Mesothelial cell of epicardium (in vitro differentiated cells): ENCODE results near the gene ZNF316. TPM values are rescaled to one million over a fixed set of nuclear protein-coding genes. Genes with fewer than 3 reads are reported as not detected.
A peak's percentile ranks its signal among the peaks of the same experiment; 100 is the strongest.

Source experiments
- DNase-seq, 2 experiments: peaks; one replicate each; pipeline ENCODE4 v3.0.0; 2021; ENCODE audit warnings: low spot score in 2 of 2; ENCODE audit not compliant: unreplicated experiment in 2 of 2
- H3K27ac Mint-ChIP-seq: 2 replicates; pipeline ENCODE4 v1.8.0; 2021; ENCODE audit warnings: mixed read lengths
- H3K27me3 Mint-ChIP-seq: 2 replicates; pipeline ENCODE4 v1.8.0; 2021; ENCODE audit warnings: low read depth, mixed read lengths
- H3K36me3 Mint-ChIP-seq: 2 replicates; pipeline ENCODE4 v1.8.0; 2021; ENCODE audit warnings: mixed read lengths
- H3K4me1 Mint-ChIP-seq: 2 replicates; pipeline ENCODE4 v1.8.0; 2021; ENCODE audit warnings: mixed read lengths
- H3K4me3 Mint-ChIP-seq: 2 replicates; pipeline ENCODE4 v1.8.0; 2021; ENCODE audit warnings: mild to moderate bottlenecking, moderate library complexity, mixed read lengths
- H3K9me3 Mint-ChIP-seq: 2 replicates; pipeline ENCODE4 v1.8.0; 2021; ENCODE audit warnings: mixed read lengths
- total RNA-seq: library from RNA; stranded (reverse); gene quantifications from 3 replicates; pipeline ENCODE4 v1.2.1, GENCODE V29; 2021
- TF ChIP-seq, protein P1 (sequence below): fragments of 200-600 bp; sonication (generic); IDR thresholded peaks from one replicate; pipeline ENCODE4 v1.5.0; 2021; ENCODE audit warnings: antibody characterized with exemption; ENCODE audit not compliant: unreplicated experiment

The ZNF316 gene
- 55.9 to 58.5 TPM (median 57.9 TPM) in 3 replicates for total RNA-seq

DNA sequence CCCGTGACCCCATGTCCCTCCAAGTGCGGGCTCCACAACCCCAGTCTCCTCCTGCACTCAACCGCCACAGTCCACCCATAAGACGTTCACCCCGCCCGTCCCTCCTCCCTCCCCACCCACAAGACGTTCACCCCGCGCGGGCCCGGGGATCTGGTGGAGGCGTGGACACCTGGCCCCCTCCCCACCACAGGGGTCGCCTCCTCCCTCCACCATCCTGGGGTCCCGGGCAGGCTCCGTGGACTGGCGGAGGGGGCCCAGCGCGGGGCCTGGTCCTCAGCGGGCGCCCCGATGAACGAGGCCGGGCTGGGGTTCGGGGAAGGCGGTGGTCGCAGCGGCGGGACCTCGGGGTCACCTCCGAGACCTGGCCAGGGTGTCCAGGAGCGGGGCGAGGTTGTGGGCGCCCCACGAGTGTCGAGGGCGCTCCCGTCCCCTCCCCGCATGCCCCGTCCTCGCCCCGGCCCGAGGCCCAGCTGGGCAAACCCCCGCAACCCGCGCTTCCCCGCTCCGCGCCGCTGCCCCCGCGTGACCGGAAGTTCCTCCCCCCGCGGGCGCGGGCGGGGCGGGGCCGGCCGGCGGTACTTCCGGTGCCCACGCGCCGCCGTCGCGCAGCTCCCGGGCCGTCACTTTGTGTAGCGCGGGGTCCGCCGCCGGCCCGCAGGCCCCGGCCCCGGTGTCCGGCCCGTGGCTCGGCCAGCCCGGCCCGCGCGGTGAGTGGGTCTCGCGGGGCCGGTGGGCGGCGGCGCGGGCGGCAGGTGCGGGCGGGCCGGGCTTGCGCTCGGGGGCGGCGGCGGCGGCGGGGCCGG is at the start of gene ZNF316:
TSS of gene ZNF316 (plus strand) at position 578 of the 803 bp plus-strand sequence. CDS start 5,092 bp downstream, outside the sequence.
- TF ChIP-seq, protein P1, sequence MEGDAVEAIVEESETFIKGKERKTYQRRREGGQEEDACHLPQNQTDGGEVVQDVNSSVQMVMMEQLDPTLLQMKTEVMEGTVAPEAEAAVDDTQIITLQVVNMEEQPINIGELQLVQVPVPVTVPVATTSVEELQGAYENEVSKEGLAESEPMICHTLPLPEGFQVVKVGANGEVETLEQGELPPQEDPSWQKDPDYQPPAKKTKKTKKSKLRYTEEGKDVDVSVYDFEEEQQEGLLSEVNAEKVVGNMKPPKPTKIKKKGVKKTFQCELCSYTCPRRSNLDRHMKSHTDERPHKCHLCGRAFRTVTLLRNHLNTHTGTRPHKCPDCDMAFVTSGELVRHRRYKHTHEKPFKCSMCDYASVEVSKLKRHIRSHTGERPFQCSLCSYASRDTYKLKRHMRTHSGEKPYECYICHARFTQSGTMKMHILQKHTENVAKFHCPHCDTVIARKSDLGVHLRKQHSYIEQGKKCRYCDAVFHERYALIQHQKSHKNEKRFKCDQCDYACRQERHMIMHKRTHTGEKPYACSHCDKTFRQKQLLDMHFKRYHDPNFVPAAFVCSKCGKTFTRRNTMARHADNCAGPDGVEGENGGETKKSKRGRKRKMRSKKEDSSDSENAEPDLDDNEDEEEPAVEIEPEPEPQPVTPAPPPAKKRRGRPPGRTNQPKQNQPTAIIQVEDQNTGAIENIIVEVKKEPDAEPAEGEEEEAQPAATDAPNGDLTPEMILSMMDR = no peak
- Mint-ChIP-seq H3K4me1 (peaks cover 20% of the 10 kb centered on the region), H3K27ac (peak within 1 kb of the TSS; percentile 89), H3K36me3 (peaks cover 15% of the 10 kb centered on the region), H3K9me3 (no peaks in the 10 kb centered on the region), H3K27me3 (no peaks in the 10 kb centered on the region), H3K4me3 (peak within 1 kb of the TSS; percentile 80)
- peak in 1 of 2 experiments; percentile 61 for DNase-seq

DNA sequence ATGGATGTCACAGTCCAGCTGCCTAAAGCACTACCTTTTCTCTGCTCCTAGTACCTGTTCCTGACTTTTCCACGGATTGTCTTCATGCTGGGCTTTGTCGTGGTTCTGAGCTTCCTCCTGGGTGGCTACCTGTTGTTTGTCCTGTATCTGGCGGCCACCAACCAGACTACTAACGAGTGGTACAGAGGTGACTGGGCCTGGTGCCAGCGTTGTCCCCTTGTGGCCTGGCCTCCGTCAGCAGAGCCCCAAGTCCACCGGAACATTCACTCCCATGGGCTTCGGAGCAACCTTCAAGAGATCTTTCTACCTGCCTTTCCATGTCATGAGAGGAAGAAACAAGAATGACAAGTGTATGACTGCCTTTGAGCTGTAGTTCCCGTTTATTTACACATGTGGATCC is 48.6 kb upstream of the ZNF316 start:
- peaks cover 41% of the 10 kb centered on the region for H3K36me3 Mint-ChIP-seq
- H3K4me1 Mint-ChIP-seq = peaks cover 9% of the 10 kb centered on the region
- H3K27ac Mint-ChIP-seq = no peak overlapping the region
- H3K4me3 Mint-ChIP-seq = peak overlapping the region; percentile 71
- no peaks in the 10 kb centered on the region for H3K9me3 Mint-ChIP-seq
- DNase-seq = no peak
- TF ChIP-seq, protein P1 = no peak
- no peaks in the 10 kb centered on the region for H3K27me3 Mint-ChIP-seq

DNA sequence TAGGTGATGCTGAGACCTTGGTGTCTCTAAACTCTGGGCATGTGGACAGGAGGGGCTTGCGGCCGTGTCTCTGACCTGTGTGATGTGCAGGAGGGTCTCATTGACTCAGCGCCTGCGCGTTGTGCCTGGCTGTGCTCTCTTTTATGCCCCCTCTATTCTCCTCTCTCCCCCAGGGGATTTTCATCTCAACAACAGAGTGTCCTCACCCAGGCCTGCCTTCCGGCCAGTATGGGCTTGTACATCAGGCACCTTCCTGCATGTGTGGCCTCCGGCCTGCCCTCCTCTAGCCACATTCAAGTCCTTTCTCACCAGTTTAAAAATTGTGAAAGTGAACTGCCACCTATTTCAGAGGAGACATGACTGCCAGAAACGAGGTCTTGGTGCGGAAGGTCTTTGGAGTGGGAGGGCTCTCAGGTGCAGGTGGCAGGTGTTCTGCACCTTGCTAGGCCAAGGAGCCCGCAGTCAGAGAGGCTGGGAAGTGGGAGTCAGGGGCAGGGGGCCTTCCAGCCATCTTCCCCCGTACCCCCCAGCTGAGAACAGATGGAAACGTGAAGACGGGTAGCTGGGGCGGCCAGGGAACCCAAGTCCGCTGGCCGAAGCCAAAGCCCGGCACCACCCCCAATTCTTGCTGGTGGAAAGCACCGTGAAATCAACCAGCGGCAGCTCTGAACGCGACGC is 47.8 kb upstream of the ZNF316 start:
- Mint-ChIP-seq H3K27me3 (no peaks in the 10 kb centered on the region), H3K4me1 (peaks cover 9% of the 10 kb centered on the region), H3K36me3 (peaks cover 41% of the 10 kb centered on the region), H3K9me3 (no peaks in the 10 kb centered on the region), H3K4me3 (peak overlapping the region; percentile 71), H3K27ac (peak overlapping the region; percentile 71)
- DNase-seq = no peak
- TF ChIP-seq, protein P1 = no peak

DNA sequence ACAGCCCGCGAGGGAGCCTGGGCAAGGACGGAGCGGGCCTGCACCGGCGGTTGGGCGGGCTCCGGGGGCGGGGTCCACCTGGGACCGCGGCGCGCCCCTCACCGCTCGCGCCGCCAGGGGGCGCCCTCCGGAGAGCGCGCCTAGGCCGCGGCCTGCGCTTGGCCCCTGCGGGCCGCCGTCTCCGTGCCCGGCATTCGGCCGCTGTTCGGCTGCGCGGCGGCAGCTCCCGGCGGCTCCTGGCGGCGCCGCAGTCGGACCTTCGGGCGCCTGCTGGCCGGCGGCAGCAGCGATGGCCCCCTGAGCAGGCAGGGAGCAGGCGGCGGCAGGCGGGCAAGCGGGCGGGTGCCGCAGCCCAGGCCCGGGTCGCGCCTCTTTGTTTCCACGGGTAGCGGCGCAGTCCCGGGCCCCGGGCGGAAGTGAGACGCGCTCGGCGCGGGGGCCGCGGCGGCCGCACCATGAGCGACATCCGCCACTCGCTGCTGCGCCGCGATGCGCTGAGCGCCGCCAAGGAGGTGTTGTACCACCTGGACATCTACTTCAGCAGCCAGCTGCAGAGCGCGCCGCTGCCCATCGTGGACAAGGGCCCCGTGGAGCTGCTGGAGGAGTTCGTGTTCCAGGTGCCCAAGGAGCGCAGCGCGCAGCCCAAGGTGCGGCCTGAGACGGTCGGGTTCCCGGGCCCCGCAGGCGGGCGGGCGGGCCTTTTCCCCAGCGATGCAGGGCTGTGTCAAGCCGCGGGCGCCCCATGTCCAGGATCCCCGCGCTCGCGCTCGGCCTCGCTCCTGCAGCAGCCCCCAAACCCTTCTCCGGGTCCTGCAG is 47.1 kb upstream of the ZNF316 start, which contains the start of gene INTS15:
TSS of gene INTS15 (plus strand) at position 193 of the 816 bp plus-strand sequence. CDS start at position 456, 263 bp downstream.
- no peaks in the 10 kb centered on the region for H3K9me3 Mint-ChIP-seq
- peaks cover 40% of the 10 kb centered on the region for H3K36me3 Mint-ChIP-seq
- no peaks in the 10 kb centered on the region for H3K27me3 Mint-ChIP-seq
- peak within 1 kb of the TSS; percentile 96 for H3K27ac Mint-ChIP-seq
- DNase-seq = peak; percentile 79 to 89
- peak within 1 kb of the TSS; percentile 90 for H3K4me3 Mint-ChIP-seq
- H3K4me1 Mint-ChIP-seq = peaks cover 9% of the 10 kb centered on the region
- TF ChIP-seq, protein P1 = peak; percentile 86

DNA sequence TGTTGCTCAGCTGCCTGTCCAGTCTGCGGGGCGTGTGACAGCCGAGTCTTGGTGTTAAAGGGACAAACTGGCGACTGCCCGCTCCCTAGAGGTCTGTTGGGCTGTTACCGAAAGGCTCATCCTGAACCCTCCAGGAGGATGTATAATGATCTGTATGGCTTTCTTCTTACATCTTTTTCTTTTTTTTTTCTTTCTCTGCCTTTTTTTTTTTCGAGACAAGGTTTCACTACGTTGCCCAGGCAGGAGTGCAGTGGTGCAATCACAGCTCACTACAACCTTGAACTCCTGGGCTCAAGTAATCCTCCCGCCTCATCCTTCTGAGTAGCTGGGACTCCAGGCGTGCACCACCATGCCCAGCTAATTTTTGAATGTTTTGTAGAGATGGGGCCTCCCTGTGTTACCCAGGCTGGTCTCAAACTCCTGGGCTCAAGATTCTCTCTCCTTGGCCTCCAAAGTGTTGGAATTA is 46.4 kb upstream of the ZNF316 start:
- DNase-seq = no peak
- Mint-ChIP-seq H3K4me1 (peaks cover 9% of the 10 kb centered on the region), H3K36me3 (peaks cover 40% of the 10 kb centered on the region), H3K9me3 (no peaks in the 10 kb centered on the region), H3K27me3 (no peaks in the 10 kb centered on the region), H3K27ac (peak overlapping the region; percentile 96), H3K4me3 (peak overlapping the region; percentile 90)
- TF ChIP-seq, protein P1 = no peak
